ENCODE results near the gene MSI1.
"Not testable (repeated sequence)": the region's sequence is repeated elsewhere in the genome, so short reads cannot be mapped to it uniquely, and the experiment has no call there.

MSI1 gene

DNA sequence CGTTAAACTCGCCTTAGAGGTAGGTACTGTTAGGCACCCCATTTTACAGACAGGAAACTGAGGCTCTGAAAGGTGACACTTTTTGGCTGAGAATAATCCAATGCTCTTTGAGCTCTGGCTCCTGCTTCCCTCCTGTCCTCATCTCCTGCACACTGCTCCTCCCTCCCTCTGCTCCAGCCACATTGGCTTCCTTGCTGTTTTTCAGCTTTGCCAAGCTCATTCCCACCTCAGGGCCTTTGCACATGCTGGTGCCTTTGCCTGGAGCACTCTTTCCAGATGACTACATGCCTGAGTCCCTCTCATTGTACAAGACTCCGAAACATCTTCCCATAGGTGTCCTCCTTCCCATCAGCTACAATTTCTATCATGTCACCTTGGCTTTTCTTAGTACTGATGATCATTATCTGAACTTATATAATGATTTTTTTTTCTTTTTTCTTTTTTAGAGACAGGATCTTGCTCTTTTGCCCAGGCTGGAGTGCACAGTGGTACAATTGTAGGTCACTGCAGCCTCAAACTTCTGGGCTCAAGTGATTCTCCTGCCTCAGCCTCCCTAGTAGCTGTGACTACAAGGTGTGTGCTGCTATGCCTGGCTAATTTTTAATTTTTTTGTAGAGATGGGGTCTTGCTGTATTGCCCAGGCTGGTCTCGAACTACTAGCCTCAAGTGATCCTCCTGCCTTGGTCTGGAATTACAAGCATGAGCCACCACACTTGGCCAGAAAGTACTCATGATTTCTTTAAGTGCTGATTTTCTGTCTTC lies 15.2 kb downstream of the MSI1 start:
- no peak for DNase-seq

DNA sequence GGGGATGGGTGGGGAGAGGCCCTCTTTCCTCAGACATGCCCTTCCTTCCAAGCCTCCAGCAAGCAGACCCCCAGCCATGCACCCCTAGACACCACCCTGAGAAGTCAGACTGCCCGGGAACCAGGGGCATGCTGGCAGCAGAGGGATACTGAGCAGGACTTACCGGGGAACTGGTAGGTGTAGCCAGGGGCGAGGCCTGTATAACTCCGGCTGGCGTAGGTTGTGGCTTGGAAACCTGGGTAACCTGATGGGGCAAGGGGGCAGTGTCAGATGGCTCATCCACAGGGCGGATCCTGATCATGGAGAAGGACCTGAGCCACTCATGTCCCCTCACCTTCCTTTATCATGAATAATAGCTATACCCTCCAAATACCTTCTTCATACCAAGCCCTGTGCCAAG lies 15.8 kb downstream of the MSI1 start:
- no peak for DNase-seq

DNA sequence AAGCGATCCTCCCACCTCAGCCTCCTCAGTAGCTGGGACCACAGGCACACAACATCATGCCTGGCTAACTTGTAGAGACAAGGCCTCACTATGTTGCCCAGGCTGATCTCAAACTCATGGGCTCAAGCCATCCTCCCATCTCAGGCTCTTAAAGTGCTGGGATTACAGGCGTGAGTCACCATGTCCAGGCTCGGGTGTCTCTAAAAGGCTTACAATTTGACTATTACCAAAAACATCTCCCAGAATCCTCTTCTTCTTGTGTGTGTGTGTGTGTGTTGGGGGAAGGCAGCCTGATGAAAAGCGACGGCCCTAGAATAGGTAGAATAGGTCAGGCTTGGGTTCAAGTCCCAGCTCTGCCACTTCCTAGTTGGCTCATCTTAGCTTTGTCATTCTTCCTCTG lies 16.8 kb downstream of the MSI1 start:
- DNase-seq = no peak

DNA sequence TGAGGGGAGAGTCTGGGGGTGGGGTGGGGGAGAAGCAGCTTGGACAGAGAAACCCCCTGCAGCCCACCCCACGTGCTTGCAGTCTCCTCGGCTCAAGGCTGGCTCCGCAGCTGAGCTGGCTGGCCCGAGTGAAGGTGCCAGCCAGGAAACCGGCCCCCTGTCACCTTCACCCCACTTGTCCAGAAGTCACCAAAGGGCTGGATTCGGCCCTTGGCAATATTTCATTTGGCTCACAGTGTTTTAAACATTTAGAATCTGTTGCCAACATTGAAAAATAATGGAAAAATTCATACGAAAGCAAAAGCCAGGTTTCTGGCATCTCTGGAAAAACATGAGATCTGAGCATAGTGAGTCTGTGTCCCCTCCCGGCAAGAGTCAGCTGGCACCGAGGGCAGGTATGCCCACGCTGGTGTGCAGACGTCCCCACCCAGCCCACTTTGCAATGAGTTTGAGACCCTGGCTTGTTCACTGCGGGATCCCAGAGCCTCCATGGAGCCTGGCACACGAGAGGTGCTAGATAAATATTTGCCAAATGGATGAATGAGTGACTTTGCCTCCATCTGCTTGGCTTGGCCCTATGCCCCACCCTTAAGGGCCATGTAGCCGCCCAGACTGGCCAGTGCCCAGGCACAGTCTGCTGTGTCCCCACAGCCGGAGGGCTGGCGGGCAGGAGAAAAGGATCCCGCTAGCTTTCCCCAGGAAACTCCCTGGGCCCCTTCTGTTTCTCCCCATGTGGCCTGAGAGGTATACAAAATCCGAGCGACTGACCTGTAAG lies 18.2 kb downstream of the MSI1 start:
- no peak for DNase-seq

DNA sequence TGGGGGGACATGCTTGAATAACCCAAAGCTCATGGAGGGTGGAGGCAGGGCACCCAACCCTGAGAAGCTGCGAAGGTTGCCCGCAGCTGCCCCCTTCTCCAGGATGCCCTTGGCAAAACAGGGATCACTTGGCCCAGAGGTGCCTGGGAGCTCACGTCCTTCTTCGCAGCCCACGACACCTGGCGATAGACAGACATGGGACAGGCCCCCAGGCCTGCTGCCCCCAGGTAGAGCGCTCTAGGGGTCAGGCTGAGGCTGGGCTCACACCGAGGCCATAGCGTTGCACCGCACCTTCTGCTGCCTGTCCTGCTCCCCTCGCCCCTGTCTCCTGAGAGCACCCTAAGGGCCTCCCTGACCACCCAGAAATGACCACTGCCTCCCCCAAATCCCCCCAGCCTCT lies 21.2 kb downstream of the MSI1 start:
- DNase-seq = no peak

DNA sequence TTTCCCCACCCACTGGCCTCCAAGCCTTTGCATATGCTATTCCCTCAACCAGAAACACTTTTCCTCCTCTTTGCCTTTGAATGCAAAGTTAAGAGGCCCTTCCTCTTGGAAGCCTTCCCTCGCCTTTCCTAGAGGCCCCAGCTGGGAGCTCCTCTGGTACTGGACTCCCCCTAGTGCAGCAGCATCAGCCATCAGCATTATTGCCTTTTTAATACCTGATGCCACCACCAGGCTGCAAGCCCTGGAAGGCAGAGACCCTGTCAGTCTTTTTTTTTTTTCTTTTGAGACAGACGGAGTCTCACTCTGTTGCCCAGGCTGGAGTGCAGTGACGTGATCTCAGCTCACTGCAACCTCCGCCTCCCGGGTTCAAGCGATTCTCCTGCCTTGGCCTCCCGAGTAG lies 22.3 kb downstream of the MSI1 start:
- no peak for DNase-seq

DNA sequence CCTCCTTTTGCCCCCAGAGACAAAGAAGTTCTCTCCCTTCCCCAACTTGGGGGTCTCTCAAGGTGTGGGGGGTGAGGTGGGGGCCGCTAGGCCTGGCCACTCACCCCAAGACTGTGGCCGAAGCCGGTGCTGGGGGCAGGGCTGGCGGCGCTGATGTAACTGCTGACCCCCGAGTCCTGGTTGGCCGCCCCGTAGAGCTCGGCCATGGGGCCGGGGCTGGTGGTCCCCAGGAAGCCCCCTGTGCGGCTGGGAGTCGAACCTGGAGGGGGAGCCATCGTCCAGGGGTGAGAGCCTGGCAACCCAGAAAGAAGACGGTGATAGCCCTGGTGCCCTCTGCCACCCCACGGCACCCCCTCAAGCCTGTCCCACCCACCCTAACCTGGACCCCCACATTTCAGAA lies 22.9 kb downstream of the MSI1 start:
- no peak for DNase-seq

DNA sequence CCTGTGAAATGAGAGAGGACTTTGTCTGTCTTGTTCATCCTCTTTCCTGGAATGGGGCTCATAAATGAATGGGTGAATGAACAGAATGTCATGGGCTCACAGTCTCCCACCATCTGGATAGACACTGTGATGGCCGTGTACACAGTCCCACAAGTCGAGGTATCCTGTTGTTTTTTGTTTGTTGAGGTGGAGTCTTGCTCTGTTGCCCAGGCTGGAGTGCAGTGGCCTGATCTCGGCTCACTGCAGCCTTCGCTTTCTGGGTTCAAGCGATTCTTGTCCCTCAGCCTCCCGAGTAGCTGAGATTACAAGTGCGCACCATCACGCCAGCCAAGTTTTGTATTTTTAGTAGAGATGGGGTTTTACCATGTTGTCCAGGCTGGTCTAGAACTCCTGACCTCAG lies 25.3 kb downstream of the MSI1 start:
- no peak for DNase-seq

DNA sequence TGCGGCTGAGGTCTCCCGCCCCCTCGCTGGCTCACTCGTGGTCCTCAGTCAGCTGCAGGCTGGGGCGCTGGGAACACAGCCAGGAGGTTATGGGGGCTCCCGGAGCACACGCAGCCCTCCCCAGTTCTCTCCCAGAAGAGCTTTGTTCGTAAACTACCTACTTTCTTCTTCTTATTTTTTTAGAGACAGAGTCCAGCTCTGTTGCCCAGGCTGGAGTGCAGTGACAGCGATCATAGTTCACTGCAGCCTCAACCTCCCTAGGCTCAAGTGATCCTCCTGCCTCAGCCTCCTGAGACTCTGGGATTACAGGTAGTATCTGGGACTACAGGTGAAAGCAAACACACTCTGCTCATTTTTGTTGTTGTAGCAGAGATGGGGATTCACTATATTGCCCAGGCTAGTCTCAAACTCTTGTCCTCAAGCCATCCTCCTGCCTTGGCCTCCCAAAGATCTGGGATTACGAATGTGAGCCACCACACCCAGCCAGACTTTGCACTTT lies 25.9 kb downstream of the MSI1 start:
- DNase-seq = no peak

DNA sequence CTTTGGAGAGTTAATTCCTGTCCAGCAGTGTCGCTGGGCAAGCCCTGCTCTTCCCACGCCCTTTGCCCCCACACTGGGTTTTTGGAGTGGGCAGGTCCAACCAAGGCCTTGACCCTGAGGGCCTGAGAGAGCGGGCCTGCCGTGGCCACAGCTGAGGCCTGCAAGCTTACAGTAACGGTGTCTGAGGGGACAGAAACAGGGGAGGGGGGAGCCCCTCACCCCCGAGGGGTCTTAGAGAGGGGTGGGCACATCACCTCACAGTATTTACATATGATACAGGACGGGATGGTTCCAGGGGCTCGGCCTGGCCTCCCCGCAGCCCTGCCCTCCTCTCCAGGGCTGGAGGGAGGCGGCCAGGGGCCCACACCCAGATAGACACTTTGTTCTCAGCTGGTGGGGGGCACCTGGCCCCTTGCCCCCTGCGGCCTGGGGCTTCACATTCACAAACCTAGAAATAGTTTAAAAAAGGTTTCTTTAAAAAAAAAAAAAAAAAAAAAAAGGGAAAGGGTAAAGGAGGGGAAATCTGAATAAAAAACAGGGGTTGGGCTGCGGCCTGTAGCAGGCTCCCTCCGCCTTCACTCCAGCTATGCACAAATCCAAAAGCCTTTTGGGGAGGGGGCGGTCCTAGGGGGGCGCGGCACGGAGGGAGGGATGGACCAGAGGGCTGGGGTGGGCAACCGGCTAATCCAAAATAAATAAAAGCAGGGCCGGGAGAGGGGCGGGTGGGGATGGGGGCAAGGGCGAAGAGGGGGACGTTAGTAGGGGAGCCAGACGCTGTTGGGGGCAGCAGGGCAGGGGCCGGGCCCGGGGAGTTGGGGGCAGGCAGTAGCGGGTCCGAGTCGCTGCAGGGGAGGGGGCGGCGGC lies 26.6 kb downstream of the MSI1 start:
- DNase-seq = no peak

DNA sequence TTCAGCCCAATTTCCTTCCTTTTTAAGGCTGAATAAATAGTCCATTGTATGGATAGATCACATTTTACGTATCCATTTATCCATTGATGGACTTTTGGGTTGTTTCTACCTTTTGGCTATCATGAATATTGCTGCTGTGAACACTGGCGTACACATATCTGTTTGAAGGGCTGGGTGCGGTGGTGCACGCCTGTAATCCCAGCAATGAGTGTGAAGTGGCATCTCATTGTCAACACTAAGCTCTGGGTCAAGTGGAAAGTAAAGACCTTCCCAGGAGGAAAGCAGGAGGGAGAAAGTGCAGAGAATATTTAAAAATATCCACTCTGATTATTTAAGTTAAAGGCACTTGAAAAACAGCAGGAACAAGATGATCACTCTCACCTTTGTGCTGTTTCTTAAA lies 29.7 kb downstream of the MSI1 start:
- no peak for DNase-seq

DNA sequence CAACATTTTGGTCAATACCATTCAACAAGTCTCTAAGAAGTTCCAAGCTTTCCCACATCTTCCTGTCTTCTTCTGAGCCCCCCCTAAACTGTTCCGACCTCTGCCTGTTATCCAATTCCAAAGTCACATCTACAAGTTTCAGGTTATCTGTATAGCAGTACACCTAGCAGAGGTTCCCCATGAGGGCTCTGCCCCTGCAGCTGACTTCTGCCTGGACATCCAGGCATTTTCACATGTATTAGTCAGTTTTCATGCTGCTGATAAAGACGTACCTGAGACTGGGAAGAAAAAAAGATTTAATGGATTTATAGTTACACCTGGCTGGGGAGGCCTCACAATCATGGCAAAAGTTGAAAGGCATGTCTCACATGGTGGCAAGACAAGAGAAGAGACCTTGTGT lies 31.2 kb downstream of the MSI1 start:
- no peak for DNase-seq

DNA sequence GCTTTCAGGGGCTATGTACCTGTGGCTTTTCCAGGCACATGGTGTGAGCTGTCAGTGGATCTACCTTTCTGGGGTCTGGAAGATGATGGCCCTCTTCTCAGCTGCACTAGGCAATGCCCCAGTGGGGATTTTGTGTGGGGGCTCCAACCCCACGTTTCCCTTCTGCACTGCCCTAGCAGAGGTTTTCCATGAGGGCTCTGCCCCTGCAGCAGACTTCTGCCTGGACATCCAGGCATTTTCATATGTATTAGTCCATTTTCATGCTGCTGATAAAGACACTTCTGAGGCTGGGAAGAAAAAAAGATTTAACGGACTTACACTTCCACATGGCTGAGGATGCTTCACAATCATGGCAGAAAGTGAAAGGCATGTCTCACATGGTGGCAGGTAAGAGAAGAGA lies 32.6 kb downstream of the MSI1 start:
- DNase-seq = not testable (repeated sequence)

DNA sequence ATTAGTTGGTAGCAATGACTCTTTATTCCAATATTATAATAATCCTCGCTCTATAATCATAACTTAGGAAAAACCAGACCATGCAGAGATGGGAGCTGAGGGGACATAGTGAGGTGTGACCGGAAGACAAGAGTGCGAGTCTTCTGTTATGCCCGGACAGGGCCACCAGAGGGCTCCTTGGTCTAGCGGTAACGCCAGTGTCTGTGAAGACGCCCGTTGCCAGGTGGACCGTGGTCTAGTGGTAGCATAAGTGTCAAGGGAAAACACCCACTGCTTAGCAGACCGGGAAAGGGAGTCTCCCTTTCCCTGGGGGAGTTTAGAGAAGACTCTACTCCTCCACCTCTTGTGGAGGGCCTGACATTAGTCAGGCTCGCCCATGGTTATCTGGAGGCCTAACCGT lies 33.5 kb downstream of the MSI1 start:
- DNase-seq = peak; percentile 28

DNA sequence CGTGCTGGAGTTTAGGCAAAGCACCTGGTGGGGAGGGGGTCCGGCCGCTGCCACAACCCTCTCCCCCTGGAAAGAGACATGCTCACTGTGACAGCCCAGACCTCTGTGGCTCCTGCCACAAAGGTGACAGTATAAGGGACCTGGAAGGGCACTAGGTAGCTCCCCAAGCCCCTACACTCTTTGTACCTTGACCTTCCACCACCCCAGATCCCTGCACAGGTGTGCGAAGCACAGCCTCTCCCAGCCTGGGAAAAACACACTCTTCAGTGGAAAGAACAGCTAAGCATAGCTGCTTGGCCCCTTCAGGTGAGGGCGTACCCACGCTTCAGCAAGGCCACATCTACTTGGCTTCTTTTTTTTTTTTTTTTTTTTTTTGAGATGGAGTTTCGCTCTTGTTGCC lies 36.4 kb downstream of the MSI1 start:
- no peak for DNase-seq

DNA sequence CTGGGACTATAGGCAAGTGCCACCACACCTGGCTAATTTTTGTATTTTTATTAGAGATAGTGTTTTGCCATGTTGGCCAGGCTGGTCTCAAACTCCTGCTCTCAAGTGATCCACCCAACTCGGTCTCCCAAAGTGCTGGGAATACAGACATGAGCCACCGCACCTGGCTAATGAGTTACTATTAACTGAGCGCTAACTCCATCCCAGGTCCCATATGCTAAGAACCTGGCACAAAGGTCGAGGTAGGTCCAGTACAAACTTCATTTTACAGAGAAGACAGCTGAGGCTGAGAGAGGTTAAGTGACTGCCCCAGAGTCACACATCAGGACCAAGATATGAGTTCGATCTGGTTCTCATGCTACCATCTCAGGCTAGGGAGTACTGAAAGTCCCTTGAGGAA lies 36.9 kb downstream of the MSI1 start:
- DNase-seq = no peak

DNA sequence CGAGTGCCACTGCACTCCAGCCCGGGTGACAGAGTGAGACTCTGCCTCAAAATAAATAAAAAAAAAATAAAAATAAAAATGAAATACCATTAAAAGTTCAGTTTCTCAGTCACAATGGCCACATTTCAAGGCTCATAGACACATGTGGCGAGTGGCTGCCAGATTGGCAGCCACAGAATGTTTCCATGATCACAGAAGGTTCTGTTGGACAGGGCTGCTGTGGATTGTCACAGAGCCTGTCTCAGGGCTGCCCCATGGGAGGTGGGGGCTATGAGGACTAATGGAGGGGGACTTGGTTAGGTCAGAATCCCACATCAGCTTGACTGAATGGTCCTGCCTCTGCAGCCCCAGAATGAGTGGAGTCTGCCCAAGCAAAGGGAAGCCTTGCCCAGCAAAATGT lies 37.6 kb downstream of the MSI1 start:
- DNase-seq = no peak

DNA sequence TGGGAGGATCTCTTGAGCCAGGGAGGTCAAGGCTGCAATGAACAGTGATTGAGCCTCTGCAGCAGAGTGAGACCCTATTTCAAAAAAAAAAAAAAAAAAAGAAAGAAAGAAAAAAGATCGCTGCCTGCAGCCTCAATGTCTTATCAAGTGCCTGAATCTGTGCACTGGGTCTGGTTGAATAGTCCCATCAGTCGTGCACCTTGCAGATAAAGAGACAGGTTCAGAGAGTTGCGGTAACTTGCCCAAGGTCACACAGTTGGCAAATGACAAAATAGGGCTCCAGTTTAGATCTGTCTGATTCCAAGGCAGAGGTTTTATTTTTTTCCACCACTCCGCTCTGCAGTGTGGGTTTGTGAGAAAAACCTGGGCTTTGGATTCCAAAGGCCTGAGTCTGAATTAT lies 40.7 kb downstream of the MSI1 start:
- no peak for DNase-seq

DNA sequence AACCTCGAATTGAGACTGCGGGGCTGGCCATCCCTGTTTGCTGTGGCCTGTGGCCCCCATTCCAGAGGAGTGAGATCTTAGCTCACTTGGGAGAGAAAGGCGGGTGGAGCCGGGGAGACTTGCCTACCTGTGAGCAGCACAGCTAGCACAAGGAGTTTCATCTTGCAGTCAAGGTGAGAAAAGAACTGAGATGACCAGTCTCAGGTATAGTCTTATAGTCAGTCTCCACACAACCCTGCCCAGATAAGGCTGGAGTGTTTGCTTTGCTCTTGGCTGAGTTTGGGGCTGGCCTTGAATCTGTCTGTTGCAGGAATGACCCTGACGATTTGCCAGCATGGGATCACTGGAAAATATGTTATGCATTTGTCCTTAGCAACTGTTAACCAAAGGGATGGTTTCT lies 41.4 kb downstream of the MSI1 start, which contains the start of gene PLA2G1B:
TSS of gene PLA2G1B (minus strand) at position 187 of the 400 bp plus-strand sequence. CDS start at position 161, 26 bp downstream.
- DNase-seq = no peak

DNA sequence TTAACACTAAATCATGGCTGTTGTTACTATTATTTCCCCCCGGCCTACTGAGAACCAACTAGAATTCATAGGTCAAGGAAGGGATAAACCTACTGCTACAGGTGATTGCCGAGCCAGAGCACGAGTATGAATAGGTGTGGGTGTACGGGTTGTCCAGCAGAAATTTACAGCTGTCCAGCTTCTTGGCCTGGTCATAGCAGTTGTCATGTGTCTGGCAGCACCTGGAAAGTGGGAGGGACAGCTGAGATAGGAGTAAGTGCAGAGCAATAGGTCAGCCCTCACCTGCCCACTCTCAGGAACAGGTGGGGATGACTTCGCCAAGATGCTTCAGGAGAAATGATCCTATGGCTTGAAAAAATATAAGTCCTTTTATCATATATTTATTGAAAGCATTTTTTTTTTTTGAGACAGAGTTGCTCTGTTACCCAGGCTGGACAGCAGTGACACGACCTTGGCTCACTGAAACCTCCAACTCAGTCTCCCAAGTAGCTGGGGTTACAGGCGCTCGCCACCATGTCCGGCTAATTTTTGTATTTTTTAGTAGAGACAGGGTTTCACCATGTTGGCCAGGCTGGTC lies 44.0 kb downstream of the MSI1 start:
- DNase-seq = no peak

DNA sequence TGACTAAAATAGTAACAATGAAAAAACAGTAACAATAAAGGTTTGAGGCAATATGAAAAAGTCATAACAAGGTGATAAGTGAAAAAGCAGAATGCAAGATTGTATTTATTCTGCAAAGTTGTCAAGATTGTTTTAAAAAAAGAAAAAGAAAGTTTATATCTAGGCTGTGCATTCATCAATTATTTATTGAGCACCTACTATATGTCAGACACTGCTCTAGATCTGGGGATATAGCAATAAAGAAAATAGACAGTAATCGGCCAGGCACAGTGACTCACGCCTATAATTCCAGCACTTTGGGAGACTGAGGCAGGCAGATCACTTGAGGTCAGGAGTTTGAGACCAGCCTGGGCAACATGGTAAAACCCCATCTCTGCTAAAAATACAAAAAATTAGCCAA lies 45.2 kb downstream of the MSI1 start:
- DNase-seq = no peak

DNA sequence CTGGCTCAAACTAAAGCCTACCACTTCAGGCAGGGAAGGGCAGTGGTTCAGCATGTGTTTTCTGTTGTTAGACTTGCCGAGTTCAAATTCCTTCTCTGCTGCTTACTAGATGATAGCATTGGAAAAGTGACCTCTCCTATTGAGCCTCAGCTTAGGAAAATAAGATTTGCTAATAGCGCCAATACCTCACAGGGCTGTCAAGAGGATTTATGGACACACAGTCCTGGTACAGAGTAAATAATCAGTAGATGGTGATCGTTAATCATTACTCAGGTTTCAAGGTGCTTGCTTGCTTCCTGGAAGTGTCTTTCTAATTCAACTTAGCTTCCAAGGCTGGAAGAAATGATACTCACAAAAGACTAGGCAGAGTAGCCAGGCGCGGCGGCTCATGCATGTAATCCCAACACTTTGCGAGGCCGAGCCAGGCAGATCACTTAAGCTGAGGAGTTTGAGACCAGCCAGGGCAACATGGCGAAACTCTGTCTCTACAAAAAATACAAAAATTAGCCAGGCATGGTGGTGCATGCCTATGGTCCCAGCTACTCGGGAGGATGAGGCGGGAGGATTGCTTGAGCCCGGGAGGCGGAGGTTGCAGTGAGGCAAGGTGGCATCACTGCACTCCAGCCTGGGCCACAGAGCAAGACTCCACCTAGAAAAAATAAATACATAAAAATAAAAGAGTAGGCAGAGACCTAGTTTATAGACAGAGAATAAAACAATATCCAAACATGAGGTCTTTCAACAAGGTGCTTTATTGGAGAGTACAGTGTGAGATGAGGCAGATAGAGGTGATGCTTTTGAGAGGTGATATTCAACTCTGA lies 47.4 kb downstream of the MSI1 start:
- DNase-seq = no peak

Measured in suppressor macrophage treated with lipopolysaccharide for 4 hours (primary cell).